Measurements from ENCODE around the gene FKBP5. TPM values are rescaled to one million over a fixed set of nuclear protein-coding genes. Genes with fewer than 3 reads are reported as not detected.

Gene FKBP5
- total and polyA plus RNA-seq, 2 of the 4 experiments (the other 2 are of a cell fraction) = 6.8 to 7.0 TPM

DNA sequence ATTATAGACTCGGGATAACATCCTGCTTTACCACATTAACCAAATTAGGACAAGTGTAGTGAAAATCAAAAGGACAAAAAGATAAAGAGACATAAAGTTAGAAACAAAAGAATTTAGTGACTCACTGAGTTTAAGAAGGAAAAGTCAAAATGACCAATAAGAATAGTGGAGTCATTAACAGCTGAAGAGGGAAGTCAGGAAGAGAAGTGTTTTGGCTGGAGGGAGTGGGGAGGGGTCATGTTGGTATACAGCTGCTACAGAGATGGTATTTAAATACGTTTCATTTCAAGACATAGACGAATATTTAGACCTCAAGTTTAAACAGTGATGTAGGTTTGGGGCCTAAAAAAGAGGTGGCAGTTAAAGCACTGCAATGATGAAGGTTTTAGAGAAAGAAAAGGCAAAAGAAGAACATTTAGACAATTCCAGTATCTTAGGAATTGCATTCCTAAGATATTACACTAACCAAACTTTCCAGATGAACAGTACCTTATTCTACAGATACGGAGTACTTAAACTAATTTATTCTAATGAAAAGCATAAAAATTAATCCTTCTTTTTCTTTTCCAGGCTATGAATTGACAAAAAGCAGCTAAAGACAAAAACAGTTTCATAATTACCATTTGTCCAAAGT, 10.6 kb downstream of the FKBP5 start:
- ChIA-PET CTCF (interaction anchor here (0.6 kb wide), 1 partner anchor 70 kb away, joined by 4 read pairs; no protein-coding TSS in a partner anchor), POLR2A (ENCODE audit: unreplicated experiment) (no interaction called here)
- Histone ChIP-seq H2AK5ac (ENCODE audit: low read depth, low read length) (no peak overlapping the region; the same call in 1 of the 2 replicates), H2AK9ac (replicated peaks; ENCODE audit: low read depth, low read length, poor library complexity) (no peak overlapping the region), H3K4me1 (ENCODE audit: control insufficient read depth, insufficient read depth, low read length) (peaks cover 3% of the 10 kb centered on the region), H2BK20ac (ENCODE audit: low read depth, low read length) (peak overlapping the region; percentile 73; the same call in 1 of the 2 replicates), H3K36me3 (ENCODE audit: control insufficient read depth, insufficient read depth, low read length) (no peaks in the 10 kb centered on the region), H4K5ac (ENCODE audit: low read depth, low read length) (peak overlapping the region; percentile 19; the same call in 1 of the 2 replicates), H3K4me2 (ENCODE audit: low read depth, low read length) (peak overlapping the region; percentile 44; the same call in 1 of the 2 replicates), H2BK120ac (ENCODE audit: low read depth, low read length) (peak overlapping the region; percentile 42; the same call in 1 of the 2 replicates), H3K18ac (ENCODE audit: low read depth, low read length) (no peak overlapping the region), H3K79me1 (ENCODE audit: low read depth in 1 of 2, low read length in 2 of 2) (peaks cover 4 to 7% of the 10 kb centered on the region in 2 experiments; a peak in 3 of 4 replicates), H3K9ac (ENCODE audit: low read depth, low read length) (peak overlapping the region; percentile 41; the same call in 1 of the 2 replicates), H3K4ac (ENCODE audit: low read depth, low read length) (peak overlapping the region; percentile 22; the same call in 1 of the 2 replicates), H3K27ac (ENCODE audit: insufficient read depth, low read length) (peak overlapping the region; percentile 70; the same call in 1 of the 2 replicates), H2AFZ (replicated peaks; ENCODE audit: low read length, poor library complexity) (no peak overlapping the region), H2BK15ac (ENCODE audit: low read depth, low read length) (peak overlapping the region; percentile 41; the same call in 2 of the 3 replicates), H4K8ac (ENCODE audit: low read depth in 2 of 2, low read length in 2 of 2) (peak overlapping the region; percentile 7 to 93; a peak in 3 of 4 replicates), H4K20me1 (ENCODE audit: insufficient read depth, low read length) (no peaks in the 10 kb centered on the region), H3K9me3 (ENCODE audit: control insufficient read depth, insufficient read depth, low read length) (no peaks in the 10 kb centered on the region), H2BK5ac (ENCODE audit: low read depth, low read length, poor library complexity, severe bottlenecking) (peak overlapping the region; percentile 62), H3K4me3 (ENCODE audit: insufficient read depth, low read depth, low read length) (no peak overlapping the region), H3K27me3 (ENCODE audit: control insufficient read depth, insufficient read depth, low read length) (no peaks in the 10 kb centered on the region), H3K9me1 (ENCODE audit: insufficient read depth, low read length) (peaks cover 4% of the 10 kb centered on the region; the same call in 1 of the 2 replicates), H3K56ac (ENCODE audit: extremely low read depth, insufficient read depth, low read length) (no peak overlapping the region), H3K14ac (replicated peaks; ENCODE audit: low read depth, low read length) (peak overlapping the region; percentile 20; the same call in 1 of the 2 replicates), H3K23ac (ENCODE audit: low read depth, low read length) (peak overlapping the region; percentile 44; the same call in 1 of the 2 replicates), H4K91ac (ENCODE audit: insufficient read depth, low read depth, low read length) (peak overlapping the region; percentile 9; the same call in 1 of the 2 replicates)
- 8% methylated on average over 2 of the region's 4 CpGs; no CpG with 5 or more reads in 1 of the 2 experiments for WGBS, 2 experiments (ENCODE audit: extremely low coverage in 2 of 2, insufficient read length in 1 of 2)
- dilution Hi-C loops (cut with HindIII; ENCODE audit: low sequenced_read_pairs, unreplicated experiment) (no loop called here), intact Hi-C loops (cut with micrococcal nuclease) (no loop called here), in situ Hi-C loops (cut with MboI; ENCODE audit: low sequenced_read_pairs) (no loop called here)
- DNase-seq (peak; percentile 52), ATAC-seq (ENCODE audit: low read depth) (peak; percentile 79)
- TF ChIP-seq, protein P1, sequence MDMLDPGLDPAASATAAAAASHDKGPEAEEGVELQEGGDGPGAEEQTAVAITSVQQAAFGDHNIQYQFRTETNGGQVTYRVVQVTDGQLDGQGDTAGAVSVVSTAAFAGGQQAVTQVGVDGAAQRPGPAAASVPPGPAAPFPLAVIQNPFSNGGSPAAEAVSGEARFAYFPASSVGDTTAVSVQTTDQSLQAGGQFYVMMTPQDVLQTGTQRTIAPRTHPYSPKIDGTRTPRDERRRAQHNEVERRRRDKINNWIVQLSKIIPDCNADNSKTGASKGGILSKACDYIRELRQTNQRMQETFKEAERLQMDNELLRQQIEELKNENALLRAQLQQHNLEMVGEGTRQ (IDR thresholded peaks at IDR 0.05; ENCODE audit: low read depth, low read length) = no peak
- TF ChIP-seq BHLHE40 (IDR thresholded peaks at IDR 0.05; ENCODE audit: low read depth, low read length) (no peak), ELK1 (IDR thresholded peaks at IDR 0.05; ENCODE audit: borderline replicate concordance, low read depth, low read length) (no peak)
- no TSS peak for BruUV-seq (replicated peaks)
